Tibial artery (tissue), 4 donors: ENCODE results near the gene GLG1.

Source experiments
- DNase-seq, 2 donors: peaks; one replicate each; pipeline ENCODE4 v3.0.0-alpha.2; 2019
- H3K27ac ChIP-seq, 2 donors: fragments of 200-600 bp; sonication (generic) in 1 of 2; 1 replicate in 1 of 2; 2 replicates in 1 of 2; pipeline ENCODE4 v1.5.1; 2018 to 2019; ENCODE audit warnings: mild to moderate bottlenecking in 1 of 2
- H3K27me3 ChIP-seq, 2 donors: fragments of 200-600 bp; sonication (generic) in 1 of 2; one replicate each; pipeline versions ENCODE4 v1.5.1 to v1.6.0; 2016 to 2019
- H3K36me3 ChIP-seq, 3 donors: fragments of 200-600 bp; sonication (generic) in 2 of 3; one replicate each; pipeline ENCODE4 v1.5.1; 2016 to 2019; ENCODE audit warnings: mild to moderate bottlenecking in 2 of 3
- H3K4me1 ChIP-seq, 4 donors: fragments of 200-600 bp; sonication (generic) in 2 of 4; 1 replicate in 3 of 4; 2 replicates in 1 of 4; pipeline ENCODE4 v1.5.1; 2016 to 2019
- H3K4me3 ChIP-seq, 2 donors: fragments of 200-600 bp; sonication (generic) in 1 of 2; 1 replicate in 1 of 2; 2 replicates in 1 of 2; pipeline ENCODE4 v1.5.1; 2018 to 2019; ENCODE audit warnings: mild to moderate bottlenecking in 2 of 2
- H3K9me3 ChIP-seq, 3 donors: fragments of 200-600 bp; sonication (generic) in 1 of 3; one replicate each; pipeline ENCODE4 v1.5.1; 2016 to 2019
- intact Hi-C: fragments of 100-400 bp; cut with DNase I; formaldehyde crosslinking; loops from one replicate; pipeline ENCODE4 v1.15.0; 2023; ENCODE audit warnings: low total_unique reads
- TF ChIP-seq, protein P1 (sequence below), 2 experiments: fragments of 200-600 bp in 1 of 2; fragments of 450-650 bp in 1 of 2; IDR thresholded peaks; one replicate each; pipeline ENCODE4 v1.5.1; 2017 to 2019; ENCODE audit warnings: antibody characterized with exemption in 2 of 2, mild to moderate bottlenecking in 1 of 2, moderate library complexity in 1 of 2

Gene GLG1

GRCh38 chr16:74607962-74608356, 1.0 kb upstream of the GLG1 start:
- DNase-seq, result peak; percentile 24 to 60
- Histone ChIP-seq H3K4me3 (peak overlapping the region in 1 of 2 donors; percentile 92), H3K27me3 (no peaks in the 10 kb centered on the region), H3K27ac (peak overlapping the region; percentile 95 to 98), H3K9me3 (no peaks in the 10 kb centered on the region), H3K4me1 (peaks cover 0 to 37% (median 26%) of the 10 kb centered on the region in 4 donors), H3K36me3 (no peaks in the 10 kb centered on the region)
- TF ChIP-seq, protein P1, sequence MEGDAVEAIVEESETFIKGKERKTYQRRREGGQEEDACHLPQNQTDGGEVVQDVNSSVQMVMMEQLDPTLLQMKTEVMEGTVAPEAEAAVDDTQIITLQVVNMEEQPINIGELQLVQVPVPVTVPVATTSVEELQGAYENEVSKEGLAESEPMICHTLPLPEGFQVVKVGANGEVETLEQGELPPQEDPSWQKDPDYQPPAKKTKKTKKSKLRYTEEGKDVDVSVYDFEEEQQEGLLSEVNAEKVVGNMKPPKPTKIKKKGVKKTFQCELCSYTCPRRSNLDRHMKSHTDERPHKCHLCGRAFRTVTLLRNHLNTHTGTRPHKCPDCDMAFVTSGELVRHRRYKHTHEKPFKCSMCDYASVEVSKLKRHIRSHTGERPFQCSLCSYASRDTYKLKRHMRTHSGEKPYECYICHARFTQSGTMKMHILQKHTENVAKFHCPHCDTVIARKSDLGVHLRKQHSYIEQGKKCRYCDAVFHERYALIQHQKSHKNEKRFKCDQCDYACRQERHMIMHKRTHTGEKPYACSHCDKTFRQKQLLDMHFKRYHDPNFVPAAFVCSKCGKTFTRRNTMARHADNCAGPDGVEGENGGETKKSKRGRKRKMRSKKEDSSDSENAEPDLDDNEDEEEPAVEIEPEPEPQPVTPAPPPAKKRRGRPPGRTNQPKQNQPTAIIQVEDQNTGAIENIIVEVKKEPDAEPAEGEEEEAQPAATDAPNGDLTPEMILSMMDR (IDR thresholded peaks at IDR 0.05), result no peak
- intact Hi-C loops, result no loop called here

GRCh38 chr16:74607310-74607961, 522 bp upstream of the GLG1 start:
- DNase-seq, result no peak
- intact Hi-C loops, result no loop called here

DNA sequence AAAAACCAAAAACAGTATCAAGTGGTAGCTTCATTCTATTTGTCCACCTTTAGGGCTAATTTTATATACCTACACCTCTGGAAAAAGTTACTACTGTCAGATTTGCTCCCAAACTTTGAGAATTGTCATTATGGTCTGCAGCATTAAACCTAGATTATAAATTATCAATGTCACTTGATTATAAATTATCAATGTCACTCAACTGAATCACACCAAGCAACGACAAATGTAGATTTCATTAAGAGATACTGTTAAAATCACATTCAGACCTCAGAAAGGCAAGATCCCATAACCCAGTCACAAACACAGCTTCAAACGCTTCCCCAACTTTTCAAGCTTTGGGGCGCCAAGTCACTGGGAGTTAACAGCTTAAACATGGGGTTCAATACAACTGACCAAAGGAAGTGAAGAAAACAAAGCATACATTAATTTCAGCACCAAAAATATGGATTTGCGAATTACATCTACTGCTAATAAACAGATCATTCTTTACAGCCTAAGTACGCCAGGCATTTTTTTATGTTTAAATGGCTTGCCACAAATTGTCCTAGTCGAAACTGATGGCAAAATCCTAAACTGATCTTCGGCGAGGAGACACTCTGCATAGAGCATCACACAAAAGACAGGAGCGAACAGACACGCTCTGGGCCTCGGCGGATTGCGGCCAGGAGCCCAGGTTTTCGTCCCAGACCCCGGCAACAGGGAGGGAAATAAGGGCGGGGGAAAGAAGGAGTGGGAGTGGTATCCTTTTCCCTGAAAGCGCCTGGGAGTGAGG, 981 bp downstream of the GLG1 start:
- peak overlapping the region; percentile 89 to 92 for H3K4me3 ChIP-seq
- peaks cover 0 to 49% (median 28%) of the 10 kb centered on the region in 4 donors for H3K4me1 ChIP-seq
- intact Hi-C loops, result no loop called here
- H3K36me3 ChIP-seq, result no peaks in the 10 kb centered on the region
- peak overlapping the region; percentile 95 to 98 for H3K27ac ChIP-seq
- peak in 1 of 2 donors; percentile 9 for DNase-seq
- H3K9me3 ChIP-seq, result no peaks in the 10 kb centered on the region
- H3K27me3 ChIP-seq, result no peaks in the 10 kb centered on the region
- TF ChIP-seq, protein P1 (IDR thresholded peaks at IDR 0.05), result no peak

More at GRCh38 chr16:74607310-74607961, 522 bp upstream of the GLG1 start:
- Histone ChIP-seq H3K27me3 (no peaks in the 10 kb centered on the region), H3K4me3 (peak overlapping the region; percentile 89 to 92), H3K27ac (peak overlapping the region; percentile 95 to 98), H3K9me3 (no peaks in the 10 kb centered on the region), H3K36me3 (no peaks in the 10 kb centered on the region), H3K4me1 (peaks cover 0 to 43% (median 26%) of the 10 kb centered on the region in 4 donors)
- TF ChIP-seq, protein P1 (IDR thresholded peaks at IDR 0.05), result no peak

GRCh38 chr16:74605332-74605731, 1.6 kb downstream of the GLG1 start:
- DNase-seq, result no peak
- Histone ChIP-seq H3K4me3 (peak overlapping the region; percentile 89 to 92), H3K36me3 (no peaks in the 10 kb centered on the region), H3K27me3 (no peaks in the 10 kb centered on the region), H3K4me1 (peaks cover 0 to 53% (median 30%) of the 10 kb centered on the region in 4 donors), H3K27ac (peak overlapping the region; percentile 95 to 98), H3K9me3 (no peaks in the 10 kb centered on the region)
- intact Hi-C loops, result no loop called here
- TF ChIP-seq, protein P1 (IDR thresholded peaks at IDR 0.05), result no peak

GRCh38 chr16:74603848-74604247, 3.1 kb downstream of the GLG1 start:
- Histone ChIP-seq H3K27me3 (no peaks in the 10 kb centered on the region), H3K9me3 (no peaks in the 10 kb centered on the region), H3K4me3 (no peak overlapping the region), H3K27ac (no peak overlapping the region), H3K4me1 (peaks cover 0 to 55% (median 30%) of the 10 kb centered on the region in 4 donors), H3K36me3 (no peaks in the 10 kb centered on the region)
- intact Hi-C loops, result no loop called here
- DNase-seq, result peak in 1 of 2 donors; percentile 52
- TF ChIP-seq, protein P1 (IDR thresholded peaks at IDR 0.05), result no peak
